Ovary (tissue), 9 donors: ENCODE measurements around the gene GDF10. TPM values are rescaled to one million over a fixed set of nuclear protein-coding genes. Genes with fewer than 3 reads are reported as not detected.

Experiments used
- DNase-seq, 5 donors: peaks; one replicate each; pipeline ENCODE4 v3.0.0-alpha.2; 2019 to 2020
- H3K27ac ChIP-seq, 2 donors: fragments of 200-600 bp; one replicate each; pipeline versions ENCODE4 v1.5.1 to v1.8.0; 2019 to 2022
- H3K27me3 ChIP-seq: fragments of 200-600 bp; one replicate; pipeline ENCODE4 v1.8.0; 2022
- H3K36me3 ChIP-seq: fragments of 200-600 bp; sonication (generic); one replicate; pipeline ENCODE4 v1.5.1; 2019
- H3K4me1 ChIP-seq: one replicate; pipeline ENCODE4 v1.8.1; 2013; ENCODE audit warnings: mild to moderate bottlenecking, moderate library complexity; ENCODE audit not compliant: insufficient read depth
- H3K4me3 ChIP-seq: fragments of 200-600 bp; sonication (generic); one replicate; pipeline ENCODE4 v1.5.1; 2017
- H3K9me3 ChIP-seq, 2 donors: fragments of 200-600 bp in 1 of 2; sonication (generic) in 1 of 2; one replicate each; pipeline versions ENCODE4 v1.5.1 to v1.8.1; 2013 to 2019; ENCODE audit warnings: mild to moderate bottlenecking in 1 of 2, moderate library complexity in 1 of 2
- CTCF ChIP-seq, 3 donors: fragments of 450-650 bp in 2 of 3; fragments of 200-600 bp in 1 of 3; IDR thresholded peaks; one replicate each; pipeline versions ENCODE4 v1.5.1 to v1.8.0; 2016 to 2022; ENCODE audit warnings: antibody characterized with exemption in 3 of 3, mild to moderate bottlenecking in 1 of 3
- EP300 ChIP-seq: sonication (generic); formaldehyde crosslinking; IDR thresholded peaks from one replicate; pipeline ENCODE4 v1.6.1; 2017; ENCODE audit warnings: antibody characterized with exemption
- POLR2A ChIP-seq: fragments of 450-650 bp; IDR thresholded peaks from one replicate; pipeline ENCODE4 v1.6.1; 2017; ENCODE audit warnings: antibody characterized with exemption, mild to moderate bottlenecking, moderate library complexity
- WGBS, 3 donors: extraction: QIAGEN DNeasy Blood & Tissue Kit in 1 of 3; methylation state at CpG; one replicate each; pipeline versions ENCODE4 v1.1.5 to v1.1.7; 2013 to 2017; 5-methylcytosine and 5-hydroxymethylcytosine counted together
- intact Hi-C, 4 donors: fragments of 100-400 bp; cut with DNase I; formaldehyde crosslinking; loops; one replicate each; pipeline versions ENCODE4 v1.11.0 to v1.15.1; 2022 to 2023
- polyA plus RNA-seq, 2 donors: library from polyadenylated mRNA; stranded (reverse); fragments of 200-250 nt in 1 of 2; fragments of 350-450 nt in 1 of 2; fragmentation: Illumina TruSeq in 1 of 2; extraction: RNeasy Lipid Tissue Mini Kit (QIAGEN cat#74804) in 1 of 2; gene quantifications; one replicate each; pipeline ENCODE4 v1.2.3, GENCODE V29; 2013 to 2014
- total RNA-seq, 7 donors: library from RNA; depleted of rRNA in 2 of 7; stranded (reverse); fragments of >200 nt in 2 of 7; fragmentation: NEBNext Ultra II Directional in 3 of 7; extraction: Animal tissue kit (Norgen Biotek cat#: 25700) in 3 of 7; gene quantifications; one replicate each; pipeline versions ENCODE4 v1.1.0 to v1.2.4, GENCODE V29; 2016 to 2023
- donor health status: DM: no; HTN: no; CAD: no; lungs with moderate emphysema.
- donor health status: DM: no; HTN: no; CAD: no.
- donor health status: Bipolar disorder and iron deficiency.
- donor health status: DM: yes; HTN: yes; CAD: no.
- donor health status: DM: no; HTN: no; CAD: no.
- donor health status: DM: yes; HTN: yes; CAD: no.

Gene GDF10
- total and polyA plus RNA-seq, 9 donors, result 0.12 to 1.2 (median 0.53) TPM; not detected in 3

DNA sequence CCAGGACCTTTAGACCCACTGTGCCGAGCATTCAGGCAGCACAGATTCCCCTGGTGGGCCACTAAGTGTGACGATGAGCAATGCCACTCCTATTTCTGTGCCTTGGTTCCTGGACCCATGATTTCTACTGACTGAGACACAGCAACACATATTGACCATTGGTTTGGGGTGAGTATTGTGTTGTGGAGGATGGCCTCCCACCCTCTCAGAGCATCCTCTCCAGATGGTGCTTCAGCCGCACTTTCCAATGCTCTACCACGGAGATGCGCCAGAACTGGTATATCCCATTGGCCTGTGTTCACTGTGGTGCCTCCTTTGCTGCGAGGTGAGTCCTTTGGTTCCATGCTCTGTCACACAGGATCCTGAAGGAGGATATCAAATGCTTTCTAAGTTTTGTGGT, 10.1 kb upstream of the GDF10 start:
- no peak for DNase-seq
- Histone ChIP-seq H3K27ac (no peak overlapping the region), H3K4me1 (no peaks in the 10 kb centered on the region), H3K27me3 (no peaks in the 10 kb centered on the region), H3K36me3 (no peaks in the 10 kb centered on the region), H3K9me3 (no peaks in the 10 kb centered on the region), H3K4me3 (no peak overlapping the region)
- TF ChIP-seq POLR2A, result no peak
- WGBS, 3 donors, result 92 to 96% (median 95%) methylated on average over 6 of the region's 6 CpGs
- intact Hi-C loops, result no loop called here

GRCh38 chr10:47290338-47290737, 9.7 kb upstream of the GDF10 start:
- Histone ChIP-seq H3K36me3 (no peaks in the 10 kb centered on the region), H3K4me1 (no peaks in the 10 kb centered on the region), H3K27me3 (no peaks in the 10 kb centered on the region), H3K27ac (no peak overlapping the region), H3K9me3 (no peaks in the 10 kb centered on the region), H3K4me3 (no peak overlapping the region)
- intact Hi-C loops, result no loop called here
- no peak for TF ChIP-seq POLR2A
- no peak for TF ChIP-seq CTCF (IDR thresholded peaks at IDR 0.05)
- TF ChIP-seq EP300, result no peak
- no peak for DNase-seq
- 71 to 90% (median 78%) methylated on average over 3 of the region's 3 CpGs for WGBS, 3 donors

DNA sequence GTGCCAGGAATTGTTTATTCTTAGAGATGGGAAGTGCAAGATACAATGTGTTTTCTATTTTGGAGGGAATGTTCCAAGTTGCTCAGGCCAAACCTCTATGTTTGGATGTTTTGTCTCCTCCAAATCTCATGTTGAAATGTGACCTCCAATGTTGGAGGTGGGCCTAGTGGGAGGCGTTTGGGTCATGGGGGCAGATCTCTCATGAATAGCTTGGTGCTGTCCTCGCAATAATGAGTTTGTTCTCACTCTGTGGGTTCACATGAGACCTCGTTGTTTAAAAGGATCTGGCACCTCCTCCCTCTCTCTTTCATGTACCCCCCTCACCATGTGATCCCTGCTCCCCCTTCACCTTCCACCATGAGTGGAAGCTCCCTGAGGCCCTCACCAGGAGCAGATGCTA, 8.3 kb upstream of the GDF10 start:
- Histone ChIP-seq H3K4me1 (no peaks in the 10 kb centered on the region), H3K27me3 (no peaks in the 10 kb centered on the region), H3K4me3 (no peak overlapping the region), H3K36me3 (no peaks in the 10 kb centered on the region), H3K9me3 (no peaks in the 10 kb centered on the region), H3K27ac (no peak overlapping the region)
- TF ChIP-seq CTCF (IDR thresholded peaks at IDR 0.05) (no peak), EP300 (no peak), POLR2A (no peak)
- intact Hi-C loops, result no loop called here
- no peak for DNase-seq
- WGBS, 3 donors, result 45 to 47% (median 45%) methylated on average over 3 of the region's 3 CpGs

GRCh38 chr10:47294057-47294456, 5.9 kb upstream of the GDF10 start:
- Histone ChIP-seq H3K4me3 (no peak overlapping the region), H3K27ac (no peak overlapping the region), H3K4me1 (no peaks in the 10 kb centered on the region), H3K36me3 (no peaks in the 10 kb centered on the region), H3K27me3 (no peaks in the 10 kb centered on the region), H3K9me3 (no peaks in the 10 kb centered on the region)
- 91 to 95% (median 94%) methylated on average over 9 of the region's 9 CpGs for WGBS, 3 donors
- TF ChIP-seq CTCF (IDR thresholded peaks at IDR 0.05) (no peak), EP300 (no peak), POLR2A (no peak)
- peak in 1 of 5 donors; percentile 10 for DNase-seq
- intact Hi-C loops, result no loop called here

DNA sequence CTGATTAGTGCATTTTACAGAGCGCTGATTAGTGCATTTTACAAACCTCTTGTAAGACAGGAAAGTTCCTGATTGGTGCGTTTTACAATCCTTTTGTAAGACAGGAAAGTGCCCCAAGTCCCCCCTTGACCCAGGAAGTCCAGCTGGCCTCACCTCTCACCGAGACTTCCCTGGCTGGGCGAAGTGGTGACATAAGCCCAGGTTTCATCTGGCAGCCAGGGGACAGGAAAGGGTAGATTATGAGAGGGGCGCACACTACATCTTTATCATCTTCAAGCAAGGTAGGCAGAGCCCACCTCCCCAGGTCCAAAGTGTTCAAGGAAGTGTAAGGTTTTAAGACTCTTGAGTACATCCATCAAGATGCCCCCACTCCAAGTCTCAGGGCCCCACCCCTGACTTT, 5.5 kb upstream of the GDF10 start:
- DNase-seq, result no peak
- WGBS, 3 donors, result 92 to 96% (median 93%) methylated on average over 5 of the region's 5 CpGs
- H3K36me3 ChIP-seq, result no peaks in the 10 kb centered on the region
- no peaks in the 10 kb centered on the region for H3K9me3 ChIP-seq
- no peaks in the 10 kb centered on the region for H3K4me1 ChIP-seq
- no peak overlapping the region for H3K4me3 ChIP-seq
- H3K27ac ChIP-seq, result no peak overlapping the region
- no peaks in the 10 kb centered on the region for H3K27me3 ChIP-seq
- no peak for TF ChIP-seq POLR2A
- no peak for TF ChIP-seq EP300
- TF ChIP-seq CTCF (IDR thresholded peaks at IDR 0.05), result no peak
- intact Hi-C loops, result no loop called here
